ENCODE results near the gene RNF168.
"Not testable (repeated sequence)": the region's sequence is repeated elsewhere in the genome, so short reads cannot be mapped to it uniquely, and the experiment has no call there.

Gene RNF168

GRCh38 chr3:196463804-196464203 lies 39.8 kb downstream of the RNF168 start:
- DNase-seq: no peak

- no peak for DNase-seq
These were observed 40.2 kb downstream of the RNF168 start for GRCh38 chr3:196463478-196463756.

GRCh38 chr3:196462680-196463477 lies 40.7 kb downstream of the RNF168 start:
- not testable (repeated sequence) for DNase-seq

- DNase-seq: no peak
These were observed 45.5 kb downstream of the RNF168 start for GRCh38 chr3:196458063-196458462.

GRCh38 chr3:196457470-196457869 lies 46.1 kb downstream of the RNF168 start:
- not testable (repeated sequence) for DNase-seq

- no peak for DNase-seq
These were observed 48.6 kb downstream of the RNF168 start for GRCh38 chr3:196454935-196455334.

GRCh38 chr3:196445391-196445790 lies 58.2 kb downstream of the RNF168 start:
- not testable (repeated sequence) for DNase-seq

GRCh38 chr3:196444500-196444894 lies 59.1 kb downstream of the RNF168 start:
- no peak for DNase-seq

GRCh38 chr3:196440696-196441095 lies 62.9 kb downstream of the RNF168 start:
- no peak for DNase-seq

GRCh38 chr3:196440041-196440537 lies 63.5 kb downstream of the RNF168 start:
- no peak for DNase-seq

- DNase-seq: peak; percentile 93
These were observed 71.3 kb downstream of the RNF168 start, which contains the start of gene UBXN7 for GRCh38 chr3:196432137-196432879. TSS of gene UBXN7 (minus strand) at chr3:196432427. CDS start at chr3:196432399, 28 bp downstream.

GRCh38 chr3:196431181-196432136 lies 72.1 kb downstream of the RNF168 start:
- peak in 1 of 2 experiments; percentile 2 for DNase-seq

- no peak for DNase-seq
These were observed 75.5 kb downstream of the RNF168 start for GRCh38 chr3:196428041-196428440.

- not testable (repeated sequence) for DNase-seq
These were observed 79.1 kb downstream of the RNF168 start for GRCh38 chr3:196424421-196424820.

GRCh38 chr3:196423044-196423781 lies 80.4 kb downstream of the RNF168 start:
- DNase-seq: no peak

GRCh38 chr3:196421668-196422067 lies 81.9 kb downstream of the RNF168 start:
- not testable (repeated sequence) for DNase-seq

GRCh38 chr3:196419386-196419785 lies 84.2 kb downstream of the RNF168 start:
- DNase-seq: no peak
